ENCODE data around the gene ASB2. TPM values are rescaled to one million over a fixed set of nuclear protein-coding genes. Genes with fewer than 3 reads are reported as not detected.

The ASB2 gene, protein sequence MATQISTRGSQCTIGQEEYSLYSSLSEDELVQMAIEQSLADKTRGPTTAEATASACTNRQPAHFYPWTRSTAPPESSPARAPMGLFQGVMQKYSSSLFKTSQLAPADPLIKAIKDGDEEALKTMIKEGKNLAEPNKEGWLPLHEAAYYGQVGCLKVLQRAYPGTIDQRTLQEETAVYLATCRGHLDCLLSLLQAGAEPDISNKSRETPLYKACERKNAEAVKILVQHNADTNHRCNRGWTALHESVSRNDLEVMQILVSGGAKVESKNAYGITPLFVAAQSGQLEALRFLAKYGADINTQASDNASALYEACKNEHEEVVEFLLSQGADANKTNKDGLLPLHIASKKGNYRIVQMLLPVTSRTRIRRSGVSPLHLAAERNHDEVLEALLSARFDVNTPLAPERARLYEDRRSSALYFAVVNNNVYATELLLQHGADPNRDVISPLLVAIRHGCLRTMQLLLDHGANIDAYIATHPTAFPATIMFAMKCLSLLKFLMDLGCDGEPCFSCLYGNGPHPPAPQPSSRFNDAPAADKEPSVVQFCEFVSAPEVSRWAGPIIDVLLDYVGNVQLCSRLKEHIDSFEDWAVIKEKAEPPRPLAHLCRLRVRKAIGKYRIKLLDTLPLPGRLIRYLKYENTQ
- under 1 TPM in 1 of 2 donors, not detected in 1; 0.11 TPM for total RNA-seq
- 0.75 TPM for polyA plus RNA-seq (2013, experiment 1 of 2)
- polyA plus RNA-seq (2013, experiment 2 of 2), result 0.58 TPM
- long read RNA-seq, experiment 1, result 0 reads
- long read RNA-seq, experiment 2, result 0 reads
- long read RNA-seq, experiment 3, partial matches to known transcripts, result 0 of 3 reads
- long read RNA-seq, experiment 3, other reads (novel, unspliced or antisense), result 0 of 3 reads
- long read RNA-seq, experiment 4, result 0 reads

DNA sequence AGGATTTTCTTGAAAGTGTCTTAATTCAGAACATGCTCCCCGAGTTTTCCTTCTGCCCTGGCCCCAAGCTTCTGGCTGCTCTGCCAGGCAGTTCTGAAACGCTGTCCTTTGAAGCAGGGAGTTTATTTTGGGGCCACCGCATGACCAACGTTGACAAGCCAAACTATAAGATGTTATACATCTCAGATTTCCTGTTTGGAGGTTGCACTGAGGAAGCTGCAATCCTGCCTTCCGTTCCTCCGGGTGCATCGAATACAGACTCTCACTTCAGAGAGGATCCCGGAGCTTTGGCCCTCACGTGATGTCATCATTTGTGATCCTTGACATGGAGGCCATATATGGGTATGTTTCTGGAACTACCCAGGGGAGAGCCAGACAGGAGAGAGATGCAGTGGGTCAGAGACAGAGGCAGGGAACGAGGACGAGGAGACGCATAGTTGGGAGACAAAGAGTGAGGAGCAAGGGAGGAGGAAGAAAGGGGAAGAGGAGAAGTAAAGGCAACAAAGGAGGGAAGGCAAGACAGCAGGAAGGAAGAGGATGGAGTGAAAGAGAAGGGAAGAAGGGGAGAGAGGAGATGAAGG, at the start of gene ASB2:
TSS of gene ASB2 (minus strand) at position 94 of the 581 bp plus-strand sequence. CDS start 12,031 bp downstream, outside the sequence.
- H3K27ac Mint-ChIP-seq, result peak within 1 kb of the TSS; percentile 20
- Histone ChIP-seq H3K27ac (ENCODE audit: low read depth, low read length) (no peak within 1 kb of the TSS), H3K4me3 (ENCODE audit: low read length) (no peak within 1 kb of the TSS), H3K36me3 (ENCODE audit: control insufficient read depth, insufficient read depth, low read length) (no peaks in the 10 kb centered on the region), H3K9ac (ENCODE audit: extremely low read depth, low read length, poor library complexity, severe bottlenecking) (no peak within 1 kb of the TSS), H3K9me3 (ENCODE audit: control insufficient read depth, low read length) (no peaks in the 10 kb centered on the region), H3K27me3 (ENCODE audit: control insufficient read depth, insufficient read depth, low read length, poor library complexity, severe bottlenecking) (no peaks in the 10 kb centered on the region), H3K4me1 (ENCODE audit: control insufficient read depth, insufficient read depth, low read length) (no peaks in the 10 kb centered on the region)
- TF ChIP-seq, protein P1, sequence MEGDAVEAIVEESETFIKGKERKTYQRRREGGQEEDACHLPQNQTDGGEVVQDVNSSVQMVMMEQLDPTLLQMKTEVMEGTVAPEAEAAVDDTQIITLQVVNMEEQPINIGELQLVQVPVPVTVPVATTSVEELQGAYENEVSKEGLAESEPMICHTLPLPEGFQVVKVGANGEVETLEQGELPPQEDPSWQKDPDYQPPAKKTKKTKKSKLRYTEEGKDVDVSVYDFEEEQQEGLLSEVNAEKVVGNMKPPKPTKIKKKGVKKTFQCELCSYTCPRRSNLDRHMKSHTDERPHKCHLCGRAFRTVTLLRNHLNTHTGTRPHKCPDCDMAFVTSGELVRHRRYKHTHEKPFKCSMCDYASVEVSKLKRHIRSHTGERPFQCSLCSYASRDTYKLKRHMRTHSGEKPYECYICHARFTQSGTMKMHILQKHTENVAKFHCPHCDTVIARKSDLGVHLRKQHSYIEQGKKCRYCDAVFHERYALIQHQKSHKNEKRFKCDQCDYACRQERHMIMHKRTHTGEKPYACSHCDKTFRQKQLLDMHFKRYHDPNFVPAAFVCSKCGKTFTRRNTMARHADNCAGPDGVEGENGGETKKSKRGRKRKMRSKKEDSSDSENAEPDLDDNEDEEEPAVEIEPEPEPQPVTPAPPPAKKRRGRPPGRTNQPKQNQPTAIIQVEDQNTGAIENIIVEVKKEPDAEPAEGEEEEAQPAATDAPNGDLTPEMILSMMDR (conservative IDR thresholded peaks at IDR 0.05), result no peak
- no peak within 1 kb of the TSS for H3K4me3 Mint-ChIP-seq
- 83 to 85% methylated on average over 12 of the region's 12 CpGs for WGBS, 2 experiments (ENCODE audit: insufficient coverage in 1 of 2, insufficient read length in 1 of 2)
- H3K36me3 Mint-ChIP-seq (ENCODE audit: low read depth), result no peaks in the 10 kb centered on the region
- H3K9me3 Mint-ChIP-seq, result no peaks in the 10 kb centered on the region
- peaks cover 3% of the 10 kb centered on the region for H3K27me3 Mint-ChIP-seq (ENCODE audit: insufficient read depth)
- H3K4me1 Mint-ChIP-seq, result no peaks in the 10 kb centered on the region
- DNase-seq, result no peak

DNA sequence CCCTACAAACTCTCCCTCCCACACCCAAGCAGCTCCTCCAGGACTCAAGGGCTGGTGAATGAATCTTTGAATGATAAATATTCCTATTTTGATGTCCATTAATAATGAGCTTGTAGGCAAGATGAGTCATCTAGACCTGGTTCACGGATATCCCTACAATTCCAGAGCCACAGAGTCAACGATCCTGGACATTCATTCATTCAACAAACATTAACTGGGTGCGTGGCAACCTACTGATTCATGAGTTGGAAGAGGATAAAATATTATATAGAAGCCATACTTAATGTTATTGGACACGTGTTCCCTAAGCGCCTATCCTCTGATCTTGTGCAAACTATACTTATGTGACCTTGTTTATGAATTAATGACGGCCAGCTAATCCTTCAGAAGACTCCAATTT, 49.4 kb upstream of the ASB2 start:
- no peak overlapping the region for H3K27ac ChIP-seq (ENCODE audit: low read depth, low read length)
- H3K4me3 ChIP-seq (ENCODE audit: low read length), result peak overlapping the region; percentile 73

DNA sequence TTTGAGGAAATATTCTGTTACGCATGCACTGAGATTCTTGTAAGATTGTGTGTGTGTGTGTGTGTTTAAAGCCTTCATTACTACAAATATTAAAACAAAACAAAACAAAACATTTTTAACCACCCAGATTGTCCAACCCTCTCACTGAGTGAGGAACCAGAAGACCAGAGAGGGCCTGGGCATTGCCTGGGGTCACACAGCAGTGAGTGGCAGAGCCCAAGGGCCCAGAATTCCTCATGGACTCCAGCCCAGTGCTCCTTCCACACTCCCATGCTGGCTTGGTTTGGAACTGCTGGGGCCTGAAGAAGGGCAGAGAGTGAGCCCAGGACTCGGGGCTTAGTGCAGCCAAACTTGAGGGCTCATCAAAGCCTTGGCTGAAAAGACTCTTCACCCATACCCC, 48.2 kb upstream of the ASB2 start:
- no peaks in the 10 kb centered on the region for H3K36me3 Mint-ChIP-seq (ENCODE audit: low read depth)
- TF ChIP-seq, protein P1 (conservative IDR thresholded peaks at IDR 0.05), result no peak
- H3K9me3 Mint-ChIP-seq, result no peaks in the 10 kb centered on the region
- no peak overlapping the region for H3K27ac Mint-ChIP-seq
- H3K27me3 Mint-ChIP-seq (ENCODE audit: insufficient read depth), result no peaks in the 10 kb centered on the region
- Histone ChIP-seq H3K27ac (ENCODE audit: low read depth, low read length) (no peak overlapping the region), H3K36me3 (ENCODE audit: control insufficient read depth, insufficient read depth, low read length) (no peaks in the 10 kb centered on the region), H3K27me3 (ENCODE audit: control insufficient read depth, insufficient read depth, low read length, poor library complexity, severe bottlenecking) (no peaks in the 10 kb centered on the region), H3K9me3 (ENCODE audit: control insufficient read depth, low read length) (no peaks in the 10 kb centered on the region), H3K4me1 (ENCODE audit: control insufficient read depth, insufficient read depth, low read length) (peaks cover 8% of the 10 kb centered on the region), H3K9ac (ENCODE audit: extremely low read depth, low read length, poor library complexity, severe bottlenecking) (no peak overlapping the region), H3K4me3 (ENCODE audit: low read length) (no peak overlapping the region)
- no peak overlapping the region for H3K4me3 Mint-ChIP-seq
- peaks cover 21% of the 10 kb centered on the region for H3K4me1 Mint-ChIP-seq
- no peak for DNase-seq
- 95 to 100% methylated on average over 1 to 2 of the region's 2 CpGs for WGBS, 2 experiments (ENCODE audit: insufficient coverage in 1 of 2, insufficient read length in 1 of 2)

More for the DNA sequence above, 49.4 kb upstream of the ASB2 start:
- no peaks in the 10 kb centered on the region for H3K27me3 Mint-ChIP-seq (ENCODE audit: insufficient read depth)
- TF ChIP-seq, protein P1 (conservative IDR thresholded peaks at IDR 0.05), result no peak
- no peaks in the 10 kb centered on the region for H3K27me3 ChIP-seq (ENCODE audit: control insufficient read depth, insufficient read depth, low read length, poor library complexity, severe bottlenecking)
- peaks cover 8% of the 10 kb centered on the region for H3K4me1 ChIP-seq (ENCODE audit: control insufficient read depth, insufficient read depth, low read length)
- H3K36me3 ChIP-seq (ENCODE audit: control insufficient read depth, insufficient read depth, low read length), result no peaks in the 10 kb centered on the region
- no peak for DNase-seq
- peak overlapping the region; percentile 60 for H3K4me3 Mint-ChIP-seq
- no peak overlapping the region for H3K9ac ChIP-seq (ENCODE audit: extremely low read depth, low read length, poor library complexity, severe bottlenecking)
- WGBS, 2 experiments (ENCODE audit: insufficient coverage in 1 of 2, insufficient read length in 1 of 2), result 71 to 78% methylated on average over 6 of the region's 6 CpGs
- H3K9me3 ChIP-seq (ENCODE audit: control insufficient read depth, low read length), result no peaks in the 10 kb centered on the region
- no peaks in the 10 kb centered on the region for H3K36me3 Mint-ChIP-seq (ENCODE audit: low read depth)
- H3K27ac Mint-ChIP-seq, result no peak overlapping the region
- no peaks in the 10 kb centered on the region for H3K9me3 Mint-ChIP-seq
- peaks cover 21% of the 10 kb centered on the region for H3K4me1 Mint-ChIP-seq
